HG02870 (cell line): Measurements from ENCODE around the gene ZNF593.

Experiments
- ATAC-seq: cut with Tn5 transposase; IDR thresholded peaks from one replicate; pipeline ENCODE4 v1.9.1; 2021; ENCODE audit warnings: mild to moderate bottlenecking, moderate library complexity; ENCODE audit not compliant: unreplicated experiment

Gene ZNF593

DNA sequence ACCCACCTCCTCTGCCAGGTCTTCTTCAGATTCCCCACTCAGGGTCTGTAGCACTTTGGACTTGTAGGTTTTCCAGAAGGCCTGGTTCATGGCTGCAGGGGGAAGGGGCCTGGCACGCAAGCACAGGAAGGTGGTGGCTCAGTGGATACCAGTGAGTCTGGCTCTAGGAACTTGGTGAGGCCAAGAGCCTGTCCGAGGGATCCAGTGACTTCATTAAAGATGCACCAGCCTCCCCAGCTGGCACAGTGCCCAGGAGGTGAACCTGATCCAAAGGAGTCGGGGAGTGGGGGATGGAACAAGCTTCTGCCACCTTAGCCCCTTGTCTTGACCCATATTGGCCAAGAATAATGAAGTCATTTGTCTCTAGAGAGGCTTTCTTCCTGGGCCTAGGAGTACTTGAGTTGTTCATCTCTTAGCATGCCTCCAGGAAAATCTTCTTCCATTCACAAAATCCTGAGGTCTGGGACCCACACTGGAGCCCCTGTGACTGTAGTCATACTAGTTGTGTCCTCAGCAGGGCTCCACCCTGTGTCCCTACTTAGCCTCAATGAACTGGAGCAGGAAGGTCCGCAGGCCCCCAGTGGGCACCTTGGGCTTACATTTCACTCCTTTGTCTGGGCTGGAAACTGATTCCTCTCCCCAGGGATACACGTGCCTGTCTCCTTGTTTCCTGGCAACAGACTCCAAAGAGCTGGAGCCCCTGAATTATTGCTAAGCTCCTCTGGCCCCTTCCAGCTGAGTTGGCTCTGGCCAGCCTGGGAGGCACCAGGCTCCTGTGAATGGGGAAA lies 1.1 kb upstream of the ZNF593 start, which contains the start of gene C1orf232:
Gene C1orf232, minus strand, starts transcription at position 554 of the 788 bp plus-strand sequence. Its CDS starts 464 bp downstream, at position 90.
- ATAC-seq = no peak

DNA sequence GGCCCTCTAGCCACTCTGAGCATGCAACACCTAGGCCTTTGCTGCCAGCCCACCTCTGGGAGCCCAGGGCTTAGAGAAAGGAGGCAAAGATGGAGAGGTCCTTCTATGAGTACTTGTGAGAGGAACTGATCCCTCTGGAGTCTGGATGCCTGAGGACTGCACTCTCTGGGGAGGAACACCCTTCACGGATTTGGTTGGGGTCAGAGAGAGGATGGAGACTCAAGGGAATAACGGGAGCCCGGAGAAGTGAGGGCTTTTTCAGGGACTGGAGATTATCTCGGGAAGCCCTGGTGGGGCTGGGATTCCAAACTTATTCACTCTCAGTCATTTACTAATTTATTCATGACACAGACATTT lies 532 bp upstream of the ZNF593 start:
- no peak for ATAC-seq

DNA sequence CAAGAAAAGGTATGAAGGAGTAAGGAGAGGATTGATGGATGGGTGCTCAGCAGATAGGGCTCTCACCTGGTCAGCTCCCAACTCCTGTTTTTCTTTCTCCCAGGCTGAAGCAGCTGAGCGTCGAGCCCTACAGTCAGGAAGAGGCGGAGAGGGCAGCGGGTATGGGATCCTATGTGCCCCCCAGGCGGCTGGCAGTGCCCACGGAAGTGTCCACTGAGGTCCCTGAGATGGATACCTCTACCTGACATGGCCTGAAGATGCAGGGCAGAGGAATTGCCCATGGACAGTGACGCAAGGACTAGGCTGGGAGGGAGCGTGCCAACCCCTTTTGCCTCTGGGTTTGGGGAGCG lies 739 bp downstream of the ZNF593 start:
- ATAC-seq = no peak

DNA sequence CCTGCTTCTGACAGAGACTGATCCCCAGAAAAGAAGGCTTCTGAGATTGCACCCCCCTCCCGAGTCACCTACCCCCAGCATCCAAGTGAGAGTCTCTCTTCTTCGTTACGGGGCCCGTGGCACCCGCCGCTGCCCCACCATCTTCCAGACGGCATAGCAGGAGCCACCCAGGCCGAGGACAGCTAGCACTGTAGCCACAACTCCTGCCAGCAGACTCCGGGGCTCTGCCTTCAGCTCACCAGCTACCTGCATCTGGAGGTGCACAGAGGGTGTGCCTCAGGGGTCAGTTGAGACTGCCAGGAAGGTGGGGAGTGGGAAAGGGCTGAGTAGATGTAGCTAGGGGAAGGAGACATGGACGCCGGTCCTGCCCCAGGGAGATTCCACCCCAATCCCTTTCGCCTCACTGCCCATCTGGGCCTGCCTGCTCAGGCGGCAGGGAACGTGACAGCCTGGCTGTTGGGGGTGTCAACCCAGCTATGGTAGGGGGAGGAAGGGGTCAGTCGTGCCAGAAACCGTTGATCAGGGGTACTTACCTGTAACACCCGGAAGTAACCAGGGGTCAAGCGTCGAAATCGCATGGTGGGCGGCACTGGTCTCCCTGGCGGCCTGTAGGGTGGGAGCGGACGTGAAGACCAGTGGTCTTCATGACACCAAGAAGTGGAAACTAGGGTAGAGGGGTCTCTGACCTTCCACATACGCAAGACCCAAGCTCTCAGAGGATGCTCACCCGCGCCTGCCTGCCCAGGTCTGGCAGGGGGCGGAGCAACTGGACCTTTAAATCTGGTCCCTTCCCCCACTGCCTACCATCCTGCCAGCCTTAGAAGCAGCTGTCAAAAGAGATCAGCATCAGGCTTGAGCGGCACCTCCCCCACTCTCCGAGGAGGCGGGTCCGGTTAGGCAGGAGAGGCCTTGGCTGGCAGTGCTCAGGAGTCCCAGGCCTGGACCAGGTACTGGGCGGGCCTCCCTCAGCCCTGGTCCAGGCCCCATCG lies 1.7 kb downstream of the ZNF593 start, which contains the start of gene ZNF593OS:
Gene ZNF593OS, minus strand, starts transcription at position 749 of the 989 bp plus-strand sequence. Its CDS starts 171 bp downstream, at position 578.
- no peak for ATAC-seq

DNA sequence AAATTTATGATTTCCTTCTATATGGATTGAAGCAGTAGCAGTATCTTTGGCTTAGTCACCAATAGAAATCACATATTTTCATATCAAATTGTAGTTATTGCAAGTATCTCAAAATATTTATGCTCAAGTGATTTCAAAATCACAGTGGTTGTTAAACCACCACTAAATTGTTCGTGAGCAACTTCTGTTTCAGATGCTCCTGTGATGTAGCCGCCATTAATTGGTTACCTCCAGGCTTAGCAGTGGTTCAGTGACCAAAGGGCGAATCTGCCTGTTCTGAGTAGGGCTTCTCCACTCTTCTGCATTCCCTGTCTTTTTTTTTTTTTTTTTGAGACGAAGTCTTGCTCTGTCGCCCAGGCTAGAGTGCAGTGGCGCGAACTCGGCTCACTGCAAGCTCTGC lies 5.6 kb downstream of the ZNF593 start:
- no peak for ATAC-seq

DNA sequence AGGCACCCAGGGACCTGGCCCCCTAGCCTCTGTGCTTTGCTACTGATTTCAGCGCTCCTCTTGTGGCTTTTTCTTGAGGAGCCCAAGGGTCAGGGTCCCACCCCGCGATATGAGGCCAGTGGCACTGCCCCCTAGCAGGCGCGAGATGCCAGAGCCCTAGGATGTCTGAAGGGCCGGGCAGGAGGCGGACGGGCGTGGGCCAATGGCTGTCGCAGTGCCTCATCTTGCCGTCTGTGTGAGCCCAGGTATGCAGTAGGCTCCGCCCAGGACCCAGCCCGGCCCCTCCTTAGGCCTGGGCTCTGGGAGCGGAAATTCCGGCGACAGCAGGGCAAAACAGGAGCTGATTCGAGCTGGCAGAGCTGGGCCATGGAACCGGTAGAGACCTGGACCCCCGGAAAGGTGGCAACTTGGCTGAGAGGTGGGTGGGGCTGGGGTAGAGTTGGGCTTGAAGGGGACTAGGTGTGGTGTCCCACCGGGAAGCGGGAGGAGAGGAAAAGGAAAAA lies 7.5 kb downstream of the ZNF593 start, which contains the start of gene CNKSR1:
Gene CNKSR1, plus strand, starts transcription at position 310 of the 503 bp plus-strand sequence. Its CDS starts 57 bp downstream, at position 367.
- ATAC-seq = no peak

DNA sequence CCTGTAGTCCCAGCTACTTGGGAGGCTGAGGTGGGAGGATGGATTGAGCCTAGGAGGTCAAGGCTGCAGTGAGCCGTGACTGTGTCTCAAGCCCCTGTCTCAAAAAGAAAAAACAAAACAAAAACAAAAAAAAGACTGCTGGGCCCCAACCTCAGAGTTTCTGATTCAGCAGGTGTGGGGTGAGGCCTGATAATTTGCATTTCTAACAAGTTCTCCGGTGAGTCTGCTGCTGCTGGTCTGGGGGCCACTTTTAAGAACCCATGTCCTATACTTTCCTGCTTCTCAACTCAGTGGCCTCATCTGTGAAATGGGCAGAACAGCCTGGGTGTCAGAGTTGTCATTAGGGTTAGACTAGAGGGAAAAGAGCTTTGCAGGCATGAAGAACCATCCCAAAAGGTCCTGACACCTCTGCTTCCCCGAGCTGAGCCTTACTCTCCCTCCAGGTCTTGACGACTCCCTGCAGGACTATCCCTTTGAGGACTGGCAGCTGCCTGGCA lies 10.3 kb downstream of the ZNF593 start:
- ATAC-seq = no peak

DNA sequence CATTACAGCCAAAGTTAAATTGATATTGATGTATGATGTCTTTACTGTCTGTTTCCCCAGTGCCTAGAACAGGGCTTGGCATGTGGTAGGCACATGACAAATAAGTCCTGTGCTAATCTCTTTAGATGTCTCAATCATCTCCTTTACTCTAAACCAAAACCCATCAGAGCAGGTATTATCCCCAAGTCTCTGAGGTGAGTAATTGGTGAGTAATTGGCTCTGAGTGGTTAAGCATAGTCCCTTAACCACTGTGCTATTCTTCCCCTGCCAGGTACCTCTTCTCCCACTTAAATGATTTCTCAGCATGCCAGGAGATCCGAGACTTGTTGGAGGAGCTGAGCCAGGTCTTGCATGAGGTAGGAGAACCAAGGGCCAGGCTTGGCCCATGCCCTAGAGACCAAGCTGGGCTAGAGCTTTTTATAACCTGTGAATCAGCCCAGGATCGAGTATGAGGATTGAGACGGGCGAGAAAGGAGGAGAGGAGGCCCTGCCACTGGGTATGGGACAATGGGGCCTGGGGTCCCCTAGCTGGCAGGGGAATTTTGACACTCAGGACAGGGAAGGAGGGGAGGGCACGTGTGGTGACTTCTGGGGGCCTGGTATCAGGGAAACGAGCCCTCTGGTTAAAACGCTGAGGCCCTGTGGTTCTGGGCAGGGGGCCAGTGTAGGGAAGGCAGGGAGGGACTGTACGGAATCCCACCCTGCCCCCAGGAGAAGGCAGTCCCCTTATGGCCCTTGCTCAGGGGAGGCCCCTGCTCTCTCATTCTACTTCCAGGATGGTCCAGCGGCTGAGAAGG lies 12.1 kb downstream of the ZNF593 start:
- ATAC-seq = no peak

DNA sequence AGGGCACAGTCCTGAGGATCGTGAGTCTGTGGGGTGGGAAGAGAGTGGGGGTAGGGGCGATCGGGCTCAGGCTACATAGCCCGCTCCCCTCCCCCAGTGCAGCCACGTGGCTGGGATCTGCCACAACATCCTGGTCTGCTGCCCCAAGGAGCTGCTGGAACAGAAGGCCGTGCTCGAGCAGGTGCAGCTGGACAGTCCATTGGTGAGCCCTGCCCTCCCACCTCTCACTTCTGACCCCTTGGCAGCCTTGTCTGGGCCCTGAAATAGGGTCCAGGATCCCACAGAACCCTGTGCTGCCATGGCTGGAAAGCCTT lies 12.6 kb downstream of the ZNF593 start:
- no peak for ATAC-seq

DNA sequence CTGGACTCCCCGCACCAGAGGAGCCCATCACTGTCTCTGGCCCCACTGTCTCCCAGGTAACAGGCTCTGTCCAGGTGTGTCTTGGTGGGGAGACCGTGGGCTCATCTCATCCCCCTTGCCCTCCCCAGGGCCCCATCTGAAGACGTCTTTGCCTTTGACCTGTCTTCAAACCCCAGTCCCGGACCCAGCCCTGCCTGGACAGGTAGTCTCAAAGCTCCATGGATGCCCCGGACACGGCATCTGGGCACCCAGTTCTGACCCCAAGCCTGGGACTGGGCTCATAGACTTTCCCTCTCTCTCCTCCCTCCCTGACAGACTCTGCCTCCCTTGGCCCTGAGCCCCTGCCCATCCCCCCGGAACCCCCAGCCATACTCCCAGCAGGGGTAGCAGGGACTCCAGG lies 14.4 kb downstream of the ZNF593 start:
- no peak for ATAC-seq

DNA sequence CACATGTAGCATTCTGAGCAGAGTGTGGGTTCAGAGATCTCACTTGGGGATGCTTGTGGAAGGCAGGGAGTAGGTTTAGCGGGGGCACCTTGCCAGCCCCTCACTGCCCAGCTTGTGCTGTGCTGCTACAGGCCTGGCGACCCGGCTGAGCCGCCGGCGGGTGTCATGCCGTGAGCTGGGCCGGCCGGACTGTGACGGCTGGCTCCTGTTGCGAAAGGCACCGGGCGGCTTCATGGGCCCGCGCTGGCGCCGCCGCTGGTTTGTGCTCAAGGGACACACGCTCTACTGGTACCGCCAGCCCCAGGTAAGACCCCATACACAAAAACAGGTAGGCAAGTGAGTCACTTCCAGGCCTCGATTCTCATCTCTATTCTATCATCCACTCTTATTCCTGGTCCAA lies 15.2 kb downstream of the ZNF593 start:
- ATAC-seq = no peak

DNA sequence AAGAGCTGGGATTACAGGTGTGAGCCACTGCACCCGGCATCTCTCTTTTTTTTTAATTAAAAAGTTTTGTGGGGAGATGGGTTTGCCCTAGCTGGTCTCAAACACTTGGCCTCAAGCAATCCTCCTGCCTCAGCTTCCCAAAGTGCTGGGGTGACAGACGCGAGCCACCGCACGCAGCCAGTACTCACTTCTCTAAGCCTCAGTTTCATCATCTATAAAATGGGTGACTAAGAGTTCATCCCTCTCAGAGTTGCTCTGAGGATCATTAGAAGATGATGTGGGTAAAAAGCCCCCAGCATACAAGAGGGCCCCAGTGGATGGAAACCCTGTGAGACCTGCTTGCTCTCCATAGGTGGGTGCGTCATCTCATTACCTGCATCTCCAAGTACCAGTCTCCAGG lies 18.2 kb downstream of the ZNF593 start:
- ATAC-seq = no peak

DNA sequence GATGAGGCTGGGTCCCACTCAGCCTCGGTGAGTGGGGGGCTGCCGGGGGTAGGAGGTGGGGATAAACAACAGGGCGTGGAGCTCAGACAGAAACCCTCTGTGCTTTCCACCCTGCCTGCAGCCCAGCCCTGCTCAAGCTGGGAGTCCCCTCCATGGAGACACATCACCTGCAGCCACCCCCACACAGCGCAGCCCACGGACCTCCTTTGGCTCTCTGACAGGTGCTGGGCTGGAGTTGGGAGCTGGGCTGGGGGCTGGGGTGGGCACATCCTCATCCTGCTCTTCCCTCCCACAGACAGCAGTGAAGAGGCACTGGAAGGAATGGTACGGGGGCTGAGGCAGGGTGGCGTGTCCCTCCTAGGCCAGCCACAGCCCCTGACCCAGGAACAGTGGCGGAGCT lies 18.8 kb downstream of the ZNF593 start:
- no peak for ATAC-seq

DNA sequence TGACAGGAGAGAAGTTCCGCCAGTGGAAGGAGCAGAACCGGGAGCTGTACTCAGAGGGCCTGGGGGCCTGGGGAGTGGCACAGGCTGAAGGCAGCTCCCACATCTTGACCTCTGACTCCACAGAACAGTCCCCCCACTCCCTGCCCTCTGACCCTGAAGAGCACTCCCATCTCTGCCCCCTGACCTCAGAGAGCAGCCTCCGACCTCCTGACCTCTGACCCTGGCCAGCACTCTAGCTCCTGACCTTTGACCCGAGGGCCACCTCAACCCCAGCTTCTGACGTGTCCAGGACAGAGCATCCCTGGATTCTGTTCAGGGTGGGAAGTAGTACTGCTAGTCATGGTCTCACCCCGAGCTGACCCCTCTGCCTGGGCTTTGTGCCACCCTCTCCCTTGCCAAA lies 19.6 kb downstream of the ZNF593 start:
- no peak for ATAC-seq

DNA sequence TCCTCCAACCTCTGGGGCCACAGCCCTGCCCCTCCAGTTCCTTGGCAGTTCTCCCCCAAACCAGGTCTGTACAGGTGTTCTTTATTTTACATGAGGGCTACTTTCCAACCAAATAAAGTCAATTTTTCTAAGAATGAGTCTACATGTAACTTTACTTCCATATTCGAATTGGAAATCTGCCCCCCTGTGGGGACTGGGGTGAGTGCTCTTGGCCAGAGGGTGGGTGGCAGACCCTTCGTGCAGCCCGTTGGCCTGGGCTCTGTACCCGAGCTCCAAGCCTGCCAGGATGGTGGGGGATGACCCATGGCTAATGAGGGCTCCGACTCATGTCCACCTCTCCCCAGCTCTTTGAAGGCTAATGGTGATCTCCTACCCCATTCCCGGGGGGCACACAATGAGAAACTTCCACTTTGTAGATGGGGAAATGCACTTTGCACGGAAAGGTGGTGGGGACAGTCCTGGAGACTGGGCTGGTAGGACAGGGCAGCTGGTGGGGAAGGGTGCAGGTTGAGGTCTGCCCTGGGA lies 20.1 kb downstream of the ZNF593 start:
- no peak for ATAC-seq

DNA sequence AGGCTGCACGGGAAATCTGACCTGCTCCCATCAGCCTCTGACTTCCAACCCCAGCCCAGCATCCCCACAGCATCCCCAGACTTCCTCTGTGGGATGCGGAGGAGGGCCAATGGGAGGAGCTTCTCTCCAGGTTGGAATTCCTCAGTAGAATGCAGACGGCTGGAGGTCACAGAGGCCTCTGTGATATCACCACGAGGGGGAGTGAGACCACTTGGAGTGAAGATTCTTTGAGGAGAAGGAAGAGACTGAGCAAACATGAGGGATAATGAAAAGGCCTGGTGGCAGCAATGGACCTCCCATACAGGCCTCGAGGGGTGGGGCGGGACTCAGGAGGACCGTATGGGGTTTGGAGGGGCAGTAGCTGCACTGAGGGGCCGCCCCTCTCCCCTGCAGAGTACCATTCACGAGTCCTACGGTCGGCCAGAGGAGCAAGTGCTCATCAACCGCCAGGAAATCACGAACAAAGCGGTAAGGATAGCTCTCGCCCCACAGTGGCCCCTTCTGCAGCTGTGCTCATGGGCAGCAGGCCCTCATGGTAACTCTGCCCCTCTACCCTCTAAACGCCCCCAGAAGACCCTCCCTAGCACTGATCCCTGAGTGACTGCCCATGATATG lies 20.8 kb downstream of the ZNF593 start, which contains the start of gene CATSPER4:
Gene CATSPER4, plus strand, starts transcription at position 230 of the 615 bp plus-strand sequence. Its CDS starts 26 bp downstream, at position 256.
- ATAC-seq = no peak

DNA sequence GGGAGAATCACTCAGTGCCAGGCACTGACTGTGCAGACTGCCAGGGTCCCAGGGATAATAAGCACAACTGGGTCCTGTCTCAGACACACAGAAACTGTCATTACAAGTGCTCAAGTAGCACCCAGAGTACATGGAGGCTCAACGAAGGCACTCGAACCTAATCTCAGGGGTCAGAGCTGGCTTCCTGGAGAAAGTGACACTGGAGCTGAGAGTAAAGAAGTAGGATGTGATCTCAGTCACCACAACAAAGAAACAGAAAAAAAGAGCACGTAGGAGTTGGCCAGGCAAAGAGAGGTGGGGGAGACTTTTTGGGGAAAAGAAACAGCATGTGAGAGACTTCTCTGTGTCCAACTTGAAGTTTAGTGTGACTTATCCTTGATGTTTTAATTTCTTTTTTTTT lies 22.0 kb downstream of the ZNF593 start:
- ATAC-seq = no peak

DNA sequence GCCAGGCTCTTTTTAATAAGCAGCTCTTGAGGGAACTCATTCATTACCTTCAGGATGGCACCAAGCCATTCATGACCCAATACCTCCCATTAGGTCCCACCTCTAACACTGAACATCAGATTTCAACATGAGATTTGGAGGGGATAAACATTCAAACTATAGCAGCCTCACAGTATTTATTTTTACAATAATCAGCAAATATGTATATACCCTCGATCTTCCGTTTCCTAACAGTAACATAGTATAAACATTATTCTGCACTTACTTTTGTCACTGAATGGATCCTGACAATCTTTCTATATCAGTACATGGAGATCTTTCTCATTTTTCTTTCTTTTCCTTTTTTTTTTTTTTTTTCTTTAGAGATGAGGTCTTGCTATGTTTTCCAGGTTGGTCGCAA lies 26.1 kb downstream of the ZNF593 start:
- no peak for ATAC-seq

DNA sequence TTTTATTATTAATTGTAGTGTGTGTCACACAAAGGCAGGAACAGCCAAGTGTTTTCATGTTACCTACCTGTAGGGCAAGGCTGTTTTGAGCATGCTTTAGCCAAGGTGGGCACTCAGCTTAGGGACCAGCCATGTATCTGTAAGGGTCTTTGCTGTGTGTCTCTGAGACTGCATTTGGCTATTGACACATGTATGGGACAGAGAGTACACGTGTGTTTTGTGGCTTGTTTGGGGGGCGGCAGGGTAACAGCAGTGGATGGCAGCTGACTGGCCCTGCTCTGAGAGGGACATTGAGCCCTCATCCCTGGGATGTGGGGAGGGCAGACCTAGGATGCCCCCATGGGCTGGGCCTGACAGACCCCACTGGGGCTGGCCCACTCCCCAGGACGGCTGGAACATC lies 27.6 kb downstream of the ZNF593 start:
- no peak for ATAC-seq

DNA sequence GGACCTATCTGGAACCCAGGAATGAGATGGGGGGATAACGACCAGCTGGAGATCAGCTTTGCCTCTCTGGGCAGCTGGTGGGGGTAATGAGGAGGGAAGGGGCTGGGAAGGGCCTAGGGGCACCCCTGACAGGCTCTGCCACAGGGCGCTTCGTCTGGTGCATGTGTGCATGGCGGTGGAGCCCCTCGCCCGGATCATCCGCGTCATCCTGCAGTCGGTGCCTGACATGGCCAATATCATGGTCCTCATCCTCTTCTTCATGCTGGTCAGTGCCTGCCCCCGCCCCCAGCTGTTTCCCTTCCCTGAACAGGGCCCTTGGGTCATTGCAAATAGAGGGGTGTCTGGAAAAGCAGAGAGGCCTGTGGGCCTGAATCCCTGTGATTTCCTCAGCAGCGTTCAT lies 28.1 kb downstream of the ZNF593 start:
- ATAC-seq = no peak
